GM12878 (cell line): ENCODE results near the gene MYMK. TPM values are rescaled to one million over a fixed set of nuclear protein-coding genes. Genes with fewer than 3 reads are reported as not detected.

Experiments used
- ATAC-seq: fragments of 200-7000 bp; cut with Tn5 transposase; 3 replicates; pipeline ENCODE4 v1.9.1; 2020; ENCODE audit warnings: mild to moderate bottlenecking, moderate library complexity
- BruUV-seq: library from RNA; stranded (reverse); fragments of 400-500 nt; replicated peaks from 2 replicates; lab custom pipeline; 2021; lab: Mats Ljungman, UMichigan
- CTCF ChIA-PET: fragments of 300-600 bp; sonication (Branson Sonifier 250); formaldehyde crosslinking; extraction: SDS; loops from one replicate; lab custom pipeline; 2021; ENCODE audit warnings: inconsistent platforms; lab: Yijun Ruan, JAX
- POLR2A ChIA-PET: fragments of 350-600 bp; formaldehyde crosslinking; extraction: SDS; loops from one replicate; lab custom pipeline; 2021; ENCODE audit warnings: inconsistent platforms; lab: Charles Lee
- RAD21 ChIA-PET: fragments of 300-600 bp; sonication (Branson Sonifier 250); formaldehyde crosslinking; loops from one replicate; lab custom pipeline; 2023; ENCODE audit warnings: antibody characterized with exemption; ENCODE audit not compliant: unreplicated experiment; lab: Charles Lee
- SMC1A ChIA-PET: fragments of 300-600 bp; sonication (Branson Sonifier 250); formaldehyde crosslinking; loops from one replicate; lab custom pipeline; 2023; ENCODE audit not compliant: unreplicated experiment, uncharacterized antibody; lab: Charles Lee
- DNase-seq: peaks from one replicate; pipeline ENCODE4 v3.0.0-alpha.2; 2011; ENCODE audit warnings: low read depth, low spot score
- FAIRE-seq: peaks from 3 replicates; lab custom pipeline; 2011; peaks lifted over from hg19 to GRCh38; lab: Jason Lieb, UNC
- H2AFZ ChIP-seq: 2 replicates; pipeline ENCODE4 v1.6.0; 2011; ENCODE audit warnings: low read depth, low read length, control low read depth; ENCODE audit not compliant: control insufficient read depth
- H3K27ac ChIP-seq: 2 replicates; pipeline ENCODE4 v1.5.1; 2011; ENCODE audit warnings: control low read depth; ENCODE audit not compliant: control insufficient read depth, insufficient read depth
- H3K27me3 ChIP-seq, 2 experiments: replicated peaks in 1 of 2; 2 replicates each; pipeline versions ENCODE4 v1.6.0 to v1.6.1; 2011; ENCODE audit warnings: low read length in 1 of 2; ENCODE audit not compliant: control insufficient read depth in 2 of 2, insufficient read depth in 2 of 2
- H3K36me3 ChIP-seq, 2 experiments: 2 replicates each; pipeline ENCODE4 v1.5.1; 2011; ENCODE audit warnings: low read length in 1 of 2; ENCODE audit not compliant: control insufficient read depth in 2 of 2, insufficient read depth in 2 of 2
- H3K4me1 ChIP-seq: 2 replicates; pipeline ENCODE4 v1.6.1; 2011; ENCODE audit warnings: mild to moderate bottlenecking, low read length, moderate library complexity, mixed read lengths; ENCODE audit not compliant: control insufficient read depth, insufficient read depth
- H3K4me2 ChIP-seq: 2 replicates; pipeline ENCODE4 v1.6.0; 2011; ENCODE audit warnings: control low read depth; ENCODE audit not compliant: control insufficient read depth, insufficient read depth
- H3K4me3 ChIP-seq: fragments of 200-600 bp; sonication (generic); 2 replicates; pipeline ENCODE4 v1.5.1; 2016
- H3K79me2 ChIP-seq: 2 replicates; pipeline ENCODE4 v1.6.0; 2011; ENCODE audit warnings: low read length; ENCODE audit not compliant: control insufficient read depth, insufficient read depth
- H3K9ac ChIP-seq: 2 replicates; pipeline ENCODE4 v1.8.0; 2011; ENCODE audit warnings: low read length, control low read depth, mixed read lengths; ENCODE audit not compliant: control insufficient read depth, insufficient read depth
- H3K9me3 ChIP-seq: replicated peaks from 3 replicates; pipeline ENCODE4 v1.5.1; 2011; ENCODE audit warnings: mild to moderate bottlenecking, low read length; ENCODE audit not compliant: control insufficient read depth, insufficient read depth
- H4K20me1 ChIP-seq: 2 replicates; pipeline ENCODE4 v1.6.0; 2011; ENCODE audit not compliant: control insufficient read depth, insufficient read depth
- BHLHE40 ChIP-seq, 2 experiments: fragments of 450-650 bp in 1 of 2; IDR thresholded peaks; 2 replicates each; pipeline ENCODE4 v1.6.1; 2011 to 2017; ENCODE audit warnings: low read depth in 2 of 2, borderline replicate concordance in 1 of 2, improper control_type of control experiment in 1 of 2, low read length in 1 of 2, mild to moderate bottlenecking in 1 of 2
- CBX3 ChIP-seq: fragments of 200-600 bp; sonication (generic); IDR thresholded peaks from 2 replicates; pipeline ENCODE4 v1.6.1; 2016; ENCODE audit warnings: low read depth, borderline replicate concordance
- HDAC2 ChIP-seq: fragments of 200-600 bp; sonication (generic); IDR thresholded peaks from 2 replicates; pipeline ENCODE4 v1.6.1; 2017
- IRF4 ChIP-seq: IDR thresholded peaks from 2 replicates; pipeline ENCODE4 v1.6.1; 2011; ENCODE audit warnings: low read depth, low read length
- NBN ChIP-seq: fragments of 450-650 bp; IDR thresholded peaks from 2 replicates; pipeline ENCODE4 v1.6.1; 2016
- POLR2A ChIP-seq: IDR thresholded peaks from 2 replicates; pipeline ENCODE4 v1.6.1; 2011; ENCODE audit warnings: low read depth, mild to moderate bottlenecking, low read length
- RAD21 ChIP-seq: IDR thresholded peaks from 2 replicates; pipeline ENCODE4 v1.6.1; 2011; ENCODE audit warnings: mild to moderate bottlenecking, low read depth, low read length, moderate library complexity; ENCODE audit not compliant: insufficient read depth
- RUNX3 ChIP-seq: IDR thresholded peaks from 2 replicates; pipeline ENCODE4 v1.6.1; 2012; ENCODE audit warnings: low read length, inconsistent platforms
- SMC3 ChIP-seq: IDR thresholded peaks from 2 replicates; pipeline ENCODE4 v1.6.1; 2011; ENCODE audit warnings: low read length, improper control_type of control experiment, borderline replicate concordance
- TCF12 ChIP-seq: IDR thresholded peaks from 2 replicates; pipeline ENCODE4 v1.6.1; 2011; ENCODE audit warnings: low read depth, mild to moderate bottlenecking, low read length
- YY1 ChIP-seq: IDR thresholded peaks from 2 replicates; pipeline ENCODE4 v1.6.1; 2011; ENCODE audit warnings: low read depth, mild to moderate bottlenecking, low read length
- WGBS: methylation state at CpG from one replicate; pipeline ENCODE4 v1.1.6; 2016; ENCODE audit warnings: low lambda C conversion rate; ENCODE audit not compliant: insufficient replicate concordance, insufficient coverage; ENCODE audit errors: missing lambda C conversion rate; 5-methylcytosine and 5-hydroxymethylcytosine counted together
- in situ Hi-C: fragments of 300-500 bp; cut with MboI; formaldehyde crosslinking; loops from 9 replicates; pipeline ENCODE4 v1.14.3; 2018; ENCODE audit warnings: mixed read lengths
- intact Hi-C: fragments of 100-400 bp; cut with micrococcal nuclease; formaldehyde crosslinking; loops from one replicate; pipeline ENCODE4 v1.14.2; 2022; ENCODE audit not compliant: unreplicated experiment
- polyA plus RNA-seq, 11 experiments: library from polyadenylated mRNA; depleted of rRNA in 4 of 11; unstranded in 6 of 11; stranded (reverse) in 5 of 11; fragments of >200 nt; fragmentation: Nextera tagmentation in 4 of 11; fragmentation: Illumina TruSeq in 1 of 11; extraction: Ambion mirVana in 4 of 11; extraction: Trizol in 1 of 11; gene quantifications; 1 replicate in 1 of 11; 2 replicates in 10 of 11; pipeline versions ENCODE4 v1.2.1 to v1.2.3, GENCODE V29; 2011 to 2016; ENCODE audit warnings: inconsistent platforms in 2 of 11, missing spikeins in 2 of 11, low read depth in 1 of 11
- total RNA-seq, 4 experiments: library from RNA; depleted of rRNA in 3 of 4; stranded (reverse); fragments of >200 nt in 3 of 4; fragmentation: Illumina TruSeq in 1 of 4; extraction: Trizol in 1 of 4; gene quantifications; 2 replicates each; pipeline versions ENCODE4 v1.2.1 to v1.2.3, GENCODE V29; 2013 to 2021
- TF ChIP-seq, protein P1 (sequence below), 3 experiments: IDR thresholded peaks in 2 of 3; conservative IDR thresholded peaks in 1 of 3; 2 replicates each; pipeline ENCODE4 v1.5.1; 2011; ENCODE audit warnings: low read depth in 3 of 3, low read length in 3 of 3, mild to moderate bottlenecking in 3 of 3, control low read depth in 2 of 3, moderate library complexity in 2 of 3, inconsistent platforms in 1 of 3, mixed read lengths in 1 of 3; ENCODE audit not compliant: control insufficient read depth in 2 of 3, insufficient read depth in 1 of 3; ENCODE audit errors: extremely low read depth in 1 of 3
- TF ChIP-seq, protein P2 (sequence below): fragments of 150-350 bp; IDR thresholded peaks from 2 replicates; pipeline ENCODE4 v1.6.1; 2014; ENCODE audit warnings: mild to moderate bottlenecking, low read depth, low read length
- TF ChIP-seq, protein P3 (sequence below): fragments of 450-650 bp; IDR thresholded peaks from 2 replicates; pipeline ENCODE4 v1.6.1; 2016; ENCODE audit warnings: mild to moderate bottlenecking
- TF ChIP-seq, protein P4 (sequence below): IDR thresholded peaks from 2 replicates; pipeline ENCODE4 v1.6.1; 2011; ENCODE audit warnings: borderline replicate concordance, low read depth, mild to moderate bottlenecking, moderate library complexity, mixed read lengths, low read length; ENCODE audit not compliant: insufficient read depth; ENCODE audit errors: extremely low read length

Gene MYMK
- total and polyA plus RNA-seq, 10 of the 15 experiments (the other 5 are each of a cell fraction or from before 2014, with no cell fraction given): not detected

DNA sequence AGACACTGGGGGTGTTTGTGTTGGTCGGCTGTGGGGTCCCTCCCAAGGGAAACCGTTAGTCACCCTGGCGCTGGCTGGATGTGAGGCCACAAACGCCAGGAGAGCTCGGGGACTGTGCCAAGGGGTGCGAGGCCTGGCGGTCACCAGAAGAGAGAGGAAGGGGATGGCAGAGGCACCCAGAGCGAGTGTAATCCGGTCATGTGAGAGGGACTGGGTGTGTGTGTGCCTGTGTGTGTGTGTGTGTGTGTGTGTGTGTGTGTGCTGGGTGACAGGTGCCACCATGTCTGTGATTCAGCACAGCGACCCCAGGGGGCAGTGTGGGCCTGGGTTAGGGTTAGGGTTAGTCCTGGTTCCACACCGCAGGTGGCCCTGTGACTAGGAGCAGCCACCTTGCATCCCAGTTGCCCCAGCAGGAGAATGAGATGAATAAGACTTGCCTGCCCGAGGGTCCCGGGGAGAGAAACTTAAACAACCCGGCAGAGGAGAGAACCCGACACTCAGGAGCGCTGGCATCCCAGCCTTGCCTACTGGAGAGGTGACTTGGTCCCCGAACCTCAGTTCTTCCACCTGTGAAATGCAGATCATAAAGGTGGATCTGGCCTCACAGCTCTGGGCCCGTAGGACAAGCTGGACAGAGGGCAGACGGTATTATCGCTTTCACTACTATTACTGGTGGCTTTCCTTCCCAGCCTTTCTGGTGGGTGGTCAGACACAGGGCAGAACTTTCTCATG is 8.3 kb upstream of the MYMK start:
- WGBS: 20% methylated on average over 20 of the region's 20 CpGs
- BruUV-seq: no TSS peak
- in situ Hi-C loops (loop anchor here (25.0 kb wide), 1 partner anchor 479 kb away; no protein-coding TSS in a partner anchor), intact Hi-C loops (loop anchor here (2.0 kb wide), 1 partner anchor 194 kb away; no protein-coding TSS in a partner anchor)
- RAD21 ChIA-PET: interaction anchor here (0.6 to 1.7 kb wide), 3 partner anchors 45 to 254 kb away, joined by 3 to 5 read pairs (median 3); no protein-coding TSS in a partner anchor
- no peak overlapping the region for H3K9ac ChIP-seq
- no peak for FAIRE-seq
- H3K9me3 ChIP-seq: no peaks in the 10 kb centered on the region
- H3K4me3 ChIP-seq: no peak overlapping the region
- ATAC-seq: peak; percentile 83
- DNase-seq: peak; percentile 15
- no peaks in the 10 kb centered on the region for H3K79me2 ChIP-seq
- TF ChIP-seq IRF4: peak; percentile 70; the same call in 1 of the 2 replicates
- TF ChIP-seq HDAC2: no peak
- TF ChIP-seq, protein P1, sequence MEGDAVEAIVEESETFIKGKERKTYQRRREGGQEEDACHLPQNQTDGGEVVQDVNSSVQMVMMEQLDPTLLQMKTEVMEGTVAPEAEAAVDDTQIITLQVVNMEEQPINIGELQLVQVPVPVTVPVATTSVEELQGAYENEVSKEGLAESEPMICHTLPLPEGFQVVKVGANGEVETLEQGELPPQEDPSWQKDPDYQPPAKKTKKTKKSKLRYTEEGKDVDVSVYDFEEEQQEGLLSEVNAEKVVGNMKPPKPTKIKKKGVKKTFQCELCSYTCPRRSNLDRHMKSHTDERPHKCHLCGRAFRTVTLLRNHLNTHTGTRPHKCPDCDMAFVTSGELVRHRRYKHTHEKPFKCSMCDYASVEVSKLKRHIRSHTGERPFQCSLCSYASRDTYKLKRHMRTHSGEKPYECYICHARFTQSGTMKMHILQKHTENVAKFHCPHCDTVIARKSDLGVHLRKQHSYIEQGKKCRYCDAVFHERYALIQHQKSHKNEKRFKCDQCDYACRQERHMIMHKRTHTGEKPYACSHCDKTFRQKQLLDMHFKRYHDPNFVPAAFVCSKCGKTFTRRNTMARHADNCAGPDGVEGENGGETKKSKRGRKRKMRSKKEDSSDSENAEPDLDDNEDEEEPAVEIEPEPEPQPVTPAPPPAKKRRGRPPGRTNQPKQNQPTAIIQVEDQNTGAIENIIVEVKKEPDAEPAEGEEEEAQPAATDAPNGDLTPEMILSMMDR (IDR thresholded peaks at IDR 0.05 in 2 of 3, conservative IDR thresholded peaks at IDR 0.05 in 1 of 3; ENCODE audit: control insufficient read depth in 2 of 3, extremely low read depth in 1 of 3, insufficient read depth in 1 of 3, low read depth in 3 of 3, low read length in 3 of 3): peak; percentile 57 to 69 (median 65)
- TF ChIP-seq POLR2A: no peak
- TF ChIP-seq TCF12: 0 out of 2 replicates have a peak, but pooled peaks have one; percentile 48
- peak; percentile 50; the same call in 1 of the 2 replicates for TF ChIP-seq NBN
- peak; percentile 5; the same call in 1 of the 2 replicates for TF ChIP-seq RUNX3
- TF ChIP-seq RAD21: peak; percentile 71
- TF ChIP-seq, protein P2, sequence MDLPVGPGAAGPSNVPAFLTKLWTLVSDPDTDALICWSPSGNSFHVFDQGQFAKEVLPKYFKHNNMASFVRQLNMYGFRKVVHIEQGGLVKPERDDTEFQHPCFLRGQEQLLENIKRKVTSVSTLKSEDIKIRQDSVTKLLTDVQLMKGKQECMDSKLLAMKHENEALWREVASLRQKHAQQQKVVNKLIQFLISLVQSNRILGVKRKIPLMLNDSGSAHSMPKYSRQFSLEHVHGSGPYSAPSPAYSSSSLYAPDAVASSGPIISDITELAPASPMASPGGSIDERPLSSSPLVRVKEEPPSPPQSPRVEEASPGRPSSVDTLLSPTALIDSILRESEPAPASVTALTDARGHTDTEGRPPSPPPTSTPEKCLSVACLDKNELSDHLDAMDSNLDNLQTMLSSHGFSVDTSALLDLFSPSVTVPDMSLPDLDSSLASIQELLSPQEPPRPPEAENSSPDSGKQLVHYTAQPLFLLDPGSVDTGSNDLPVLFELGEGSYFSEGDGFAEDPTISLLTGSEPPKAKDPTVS: no peak
- no peak for TF ChIP-seq CBX3
- TF ChIP-seq, protein P3, sequence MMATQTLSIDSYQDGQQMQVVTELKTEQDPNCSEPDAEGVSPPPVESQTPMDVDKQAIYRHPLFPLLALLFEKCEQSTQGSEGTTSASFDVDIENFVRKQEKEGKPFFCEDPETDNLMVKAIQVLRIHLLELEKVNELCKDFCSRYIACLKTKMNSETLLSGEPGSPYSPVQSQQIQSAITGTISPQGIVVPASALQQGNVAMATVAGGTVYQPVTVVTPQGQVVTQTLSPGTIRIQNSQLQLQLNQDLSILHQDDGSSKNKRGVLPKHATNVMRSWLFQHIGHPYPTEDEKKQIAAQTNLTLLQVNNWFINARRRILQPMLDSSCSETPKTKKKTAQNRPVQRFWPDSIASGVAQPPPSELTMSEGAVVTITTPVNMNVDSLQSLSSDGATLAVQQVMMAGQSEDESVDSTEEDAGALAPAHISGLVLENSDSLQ: peak; percentile 61
- peak; percentile 75 for TF ChIP-seq SMC3
- TF ChIP-seq BHLHE40 (IDR thresholded peaks at IDR 0.05; ENCODE audit: borderline replicate concordance in 1 of 2, low read depth in 2 of 2, low read length in 1 of 2): peak; percentile 54 to 76; a peak in 3 of 4 replicates
- TF ChIP-seq YY1: peak; percentile 88
- TF ChIP-seq, protein P4, sequence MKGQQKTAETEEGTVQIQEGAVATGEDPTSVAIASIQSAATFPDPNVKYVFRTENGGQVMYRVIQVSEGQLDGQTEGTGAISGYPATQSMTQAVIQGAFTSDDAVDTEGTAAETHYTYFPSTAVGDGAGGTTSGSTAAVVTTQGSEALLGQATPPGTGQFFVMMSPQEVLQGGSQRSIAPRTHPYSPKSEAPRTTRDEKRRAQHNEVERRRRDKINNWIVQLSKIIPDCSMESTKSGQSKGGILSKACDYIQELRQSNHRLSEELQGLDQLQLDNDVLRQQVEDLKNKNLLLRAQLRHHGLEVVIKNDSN: peak; percentile 15
- no peak overlapping the region for H3K4me2 ChIP-seq
- SMC1A ChIA-PET: no interaction called here
- H2AFZ ChIP-seq: no peak overlapping the region
- H3K27me3 ChIP-seq: peaks cover 8 to 10% of the 10 kb centered on the region in 2 experiments; a peak in 3 of 4 replicates
- H3K36me3 ChIP-seq: no peaks in the 10 kb centered on the region
- no peaks in the 10 kb centered on the region for H3K4me1 ChIP-seq
- no peak overlapping the region for H3K27ac ChIP-seq
- CTCF ChIA-PET: interaction anchor here (0.7 to 0.8 kb wide), 2 partner anchors 72 to 194 kb away, joined by 3 to 4 read pairs; no protein-coding TSS in a partner anchor
- H4K20me1 ChIP-seq: no peaks in the 10 kb centered on the region
- POLR2A ChIA-PET: no interaction called here
